ENCODE results near the gene CNOT6. TPM values are rescaled to one million over a fixed set of nuclear protein-coding genes. Genes with fewer than 3 reads are reported as not detected.

Gene CNOT6
- total RNA-seq, 1 experiment from 2014 or later, result 73.1 TPM

DNA sequence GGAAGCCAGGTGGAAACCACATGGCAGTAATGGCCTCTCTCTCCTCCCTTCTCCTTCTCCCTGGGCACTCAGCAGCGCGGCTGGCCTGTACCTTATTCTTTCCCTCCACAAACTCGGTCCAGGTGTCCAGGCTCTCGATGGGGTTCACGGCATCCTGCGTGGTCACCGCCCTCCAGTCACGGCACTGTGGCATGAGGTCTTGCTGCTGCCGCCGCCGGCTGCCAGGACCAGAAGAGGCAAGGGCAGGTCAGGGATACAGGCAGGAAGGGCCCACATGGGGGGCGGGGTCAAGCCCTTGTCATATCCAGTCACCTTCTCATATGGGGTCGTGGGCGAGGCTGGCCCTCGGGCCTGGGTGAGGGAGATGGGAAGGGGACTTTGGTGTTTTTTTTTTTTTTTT is 129.7 kb downstream of the CNOT6 start:
- no peak overlapping the region for H3K27ac Mint-ChIP-seq (ENCODE audit: low read depth, unreplicated experiment)
- H3K27me3 Mint-ChIP-seq (ENCODE audit: insufficient read depth, unreplicated experiment), result peaks cover 17% of the 10 kb centered on the region
- POLR2A ChIA-PET, result interaction anchor here (1.6 kb wide), 1 partner anchor 10 kb away, joined by 3 read pairs; no protein-coding TSS in a partner anchor
- H3K36me3 Mint-ChIP-seq (ENCODE audit: insufficient read depth, unreplicated experiment), result no peaks in the 10 kb centered on the region
- intact Hi-C loops (cut with micrococcal nuclease), result no loop called here
- CTCF ChIA-PET, result interaction anchor here (0.6 to 1.8 kb wide), 2 partner anchors 18 to 37 kb away, joined by 4 to 6 read pairs; no protein-coding TSS in a partner anchor
- BruUV-seq (replicated peaks), result no TSS peak
- no peak overlapping the region for H3K4me3 Mint-ChIP-seq (ENCODE audit: unreplicated experiment)
- DNase-seq (ENCODE audit: unreplicated experiment), result no peak
- no peaks in the 10 kb centered on the region for H3K9me3 Mint-ChIP-seq (ENCODE audit: unreplicated experiment)
- H3K4me1 Mint-ChIP-seq (ENCODE audit: insufficient read depth, unreplicated experiment), result no peaks in the 10 kb centered on the region
- TF ChIP-seq, protein P1, sequence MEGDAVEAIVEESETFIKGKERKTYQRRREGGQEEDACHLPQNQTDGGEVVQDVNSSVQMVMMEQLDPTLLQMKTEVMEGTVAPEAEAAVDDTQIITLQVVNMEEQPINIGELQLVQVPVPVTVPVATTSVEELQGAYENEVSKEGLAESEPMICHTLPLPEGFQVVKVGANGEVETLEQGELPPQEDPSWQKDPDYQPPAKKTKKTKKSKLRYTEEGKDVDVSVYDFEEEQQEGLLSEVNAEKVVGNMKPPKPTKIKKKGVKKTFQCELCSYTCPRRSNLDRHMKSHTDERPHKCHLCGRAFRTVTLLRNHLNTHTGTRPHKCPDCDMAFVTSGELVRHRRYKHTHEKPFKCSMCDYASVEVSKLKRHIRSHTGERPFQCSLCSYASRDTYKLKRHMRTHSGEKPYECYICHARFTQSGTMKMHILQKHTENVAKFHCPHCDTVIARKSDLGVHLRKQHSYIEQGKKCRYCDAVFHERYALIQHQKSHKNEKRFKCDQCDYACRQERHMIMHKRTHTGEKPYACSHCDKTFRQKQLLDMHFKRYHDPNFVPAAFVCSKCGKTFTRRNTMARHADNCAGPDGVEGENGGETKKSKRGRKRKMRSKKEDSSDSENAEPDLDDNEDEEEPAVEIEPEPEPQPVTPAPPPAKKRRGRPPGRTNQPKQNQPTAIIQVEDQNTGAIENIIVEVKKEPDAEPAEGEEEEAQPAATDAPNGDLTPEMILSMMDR (IDR thresholded peaks at IDR 0.05; ENCODE audit: unreplicated experiment), result no peak

DNA sequence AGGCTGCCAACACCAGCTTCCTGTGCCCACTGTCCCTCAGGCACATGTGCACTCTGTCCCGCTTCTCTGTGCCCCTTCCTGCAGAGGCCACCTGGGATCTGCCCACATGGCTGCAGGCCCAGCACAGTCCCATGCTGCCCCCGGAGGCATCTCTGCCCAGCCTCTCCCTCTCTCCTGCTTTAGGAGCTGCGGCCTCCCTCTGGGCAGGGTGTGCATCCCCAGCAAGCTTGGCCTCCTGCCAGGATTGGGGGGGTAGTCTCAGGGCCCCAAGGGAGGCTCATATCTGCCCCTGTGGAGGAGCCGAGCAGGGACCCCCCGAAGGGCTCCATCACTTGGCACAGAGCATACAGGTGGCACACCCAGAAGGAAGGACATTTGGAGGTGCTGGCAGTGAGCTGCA is 130.4 kb downstream of the CNOT6 start:
- H3K4me3 Mint-ChIP-seq (ENCODE audit: unreplicated experiment), result no peak overlapping the region
- no peak overlapping the region for H3K27ac Mint-ChIP-seq (ENCODE audit: low read depth, unreplicated experiment)
- H3K9me3 Mint-ChIP-seq (ENCODE audit: unreplicated experiment), result no peaks in the 10 kb centered on the region
- no peak for DNase-seq (ENCODE audit: unreplicated experiment)
- TF ChIP-seq, protein P1 (IDR thresholded peaks at IDR 0.05; ENCODE audit: unreplicated experiment), result no peak
- no peaks in the 10 kb centered on the region for H3K4me1 Mint-ChIP-seq (ENCODE audit: insufficient read depth, unreplicated experiment)
- CTCF ChIA-PET, result interaction anchor here (1.8 kb wide), 1 partner anchor 19 kb away, joined by 6 read pairs; no protein-coding TSS in a partner anchor
- intact Hi-C loops (cut with micrococcal nuclease), result no loop called here
- H3K27me3 Mint-ChIP-seq (ENCODE audit: insufficient read depth, unreplicated experiment), result peaks cover 11% of the 10 kb centered on the region
- no TSS peak for BruUV-seq (replicated peaks)
- no peaks in the 10 kb centered on the region for H3K36me3 Mint-ChIP-seq (ENCODE audit: insufficient read depth, unreplicated experiment)
- POLR2A ChIA-PET, result interaction anchor here (1.6 kb wide), 1 partner anchor 11 kb away, joined by 3 read pairs; no protein-coding TSS in a partner anchor

DNA sequence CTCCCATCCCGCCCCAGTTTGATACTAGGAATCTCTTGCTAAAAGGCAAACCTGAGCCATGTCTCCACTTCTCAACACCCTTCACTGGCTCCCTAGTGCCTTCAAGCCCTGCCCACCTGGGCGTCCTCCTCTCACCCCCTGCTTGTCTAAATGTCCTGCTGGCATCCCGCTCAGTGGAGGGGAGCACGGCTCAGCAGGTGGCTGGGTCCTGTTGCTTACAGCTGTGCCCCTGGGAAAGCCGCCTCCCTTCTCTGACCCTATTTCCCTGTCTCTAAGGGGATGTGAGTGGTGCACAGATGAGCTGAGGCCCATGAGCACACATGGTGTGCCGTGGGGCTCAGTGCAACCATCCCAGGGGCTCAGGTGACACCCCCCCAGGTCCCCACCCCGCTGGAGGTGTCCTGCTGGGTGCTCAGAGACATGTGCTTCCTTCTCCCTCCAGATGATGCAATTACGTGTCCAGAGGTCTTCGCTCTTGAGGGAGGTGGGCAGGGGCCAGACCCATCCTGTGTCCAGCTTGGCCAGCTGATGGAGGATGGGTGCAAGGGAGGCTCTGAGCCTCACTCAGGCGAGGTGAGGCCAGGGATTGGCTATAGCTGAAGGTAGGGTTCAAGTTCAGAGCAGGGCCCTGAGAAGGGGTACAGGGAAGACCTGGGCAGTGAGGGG is 131.1 kb downstream of the CNOT6 start:
- no peak overlapping the region for H3K4me3 Mint-ChIP-seq (ENCODE audit: unreplicated experiment)
- TF ChIP-seq, protein P1 (IDR thresholded peaks at IDR 0.05; ENCODE audit: unreplicated experiment), result no peak
- intact Hi-C loops (cut with micrococcal nuclease), result no loop called here
- BruUV-seq (replicated peaks), result no TSS peak
- H3K27me3 Mint-ChIP-seq (ENCODE audit: insufficient read depth, unreplicated experiment), result peaks cover 4% of the 10 kb centered on the region
- H3K36me3 Mint-ChIP-seq (ENCODE audit: insufficient read depth, unreplicated experiment), result no peaks in the 10 kb centered on the region
- H3K9me3 Mint-ChIP-seq (ENCODE audit: unreplicated experiment), result no peaks in the 10 kb centered on the region
- no peak overlapping the region for H3K27ac Mint-ChIP-seq (ENCODE audit: low read depth, unreplicated experiment)
- ChIA-PET CTCF (interaction anchor here (1.5 to 1.8 kb wide), 2 partner anchors 16 to 19 kb away, joined by 6 read pairs; no protein-coding TSS in a partner anchor), POLR2A (interaction anchor here (0.6 to 1.6 kb wide), 3 partner anchors 12 to 508 kb away, joined by 3 read pairs; no protein-coding TSS in a partner anchor)
- H3K4me1 Mint-ChIP-seq (ENCODE audit: insufficient read depth, unreplicated experiment), result no peaks in the 10 kb centered on the region
- DNase-seq (ENCODE audit: unreplicated experiment), result no peak

GRCh38 chr5:180625791-180626660 is 131.8 kb downstream of the CNOT6 start:
- ChIA-PET CTCF (interaction anchor here (1.5 to 1.8 kb wide), 2 partner anchors 16 to 20 kb away, joined by 6 read pairs; no protein-coding TSS in a partner anchor), POLR2A (interaction anchor here (0.6 to 0.7 kb wide), 2 partner anchors 460 to 508 kb away, joined by 3 read pairs; no protein-coding TSS in a partner anchor)
- Mint-ChIP-seq H3K27ac (ENCODE audit: low read depth, unreplicated experiment) (no peak overlapping the region), H3K27me3 (ENCODE audit: insufficient read depth, unreplicated experiment) (no peaks in the 10 kb centered on the region), H3K9me3 (ENCODE audit: unreplicated experiment) (no peaks in the 10 kb centered on the region), H3K4me1 (ENCODE audit: insufficient read depth, unreplicated experiment) (no peaks in the 10 kb centered on the region), H3K36me3 (ENCODE audit: insufficient read depth, unreplicated experiment) (no peaks in the 10 kb centered on the region), H3K4me3 (ENCODE audit: unreplicated experiment) (no peak overlapping the region)
- DNase-seq (ENCODE audit: unreplicated experiment), result no peak
- TF ChIP-seq, protein P1 (IDR thresholded peaks at IDR 0.05; ENCODE audit: unreplicated experiment), result no peak
- intact Hi-C loops (cut with micrococcal nuclease), result no loop called here
- no TSS peak for BruUV-seq (replicated peaks)
